Kidney (tissue), 14 donors: ENCODE measurements around the gene CHN2. TPM values are rescaled to one million over a fixed set of nuclear protein-coding genes. Genes with fewer than 3 reads are reported as not detected.

Experiments
- DNase-seq, 5 donors: peaks; one replicate each; pipeline ENCODE4 v3.0.0-alpha.2; 2013 to 2020
- FAIRE-seq: peaks from 2 replicates; lab custom pipeline; 2012; peaks lifted over from hg19 to GRCh38; lab: Jason Lieb, UNC
- H3K27ac ChIP-seq, 2 donors: one replicate each; pipeline ENCODE4 v1.7.0; 2013; ENCODE audit warnings: low read depth in 2 of 2, low read length in 2 of 2, inconsistent platforms in 1 of 2
- H3K27me3 ChIP-seq: one replicate; pipeline ENCODE4 v1.7.1; 2013; ENCODE audit warnings: low read length, inconsistent platforms; ENCODE audit not compliant: control insufficient read depth, insufficient read depth
- H3K36me3 ChIP-seq, 3 donors: one replicate each; pipeline versions ENCODE4 v1.7.0 to v1.7.1; 2013; ENCODE audit warnings: low read length in 3 of 3, control low read depth in 1 of 3, inconsistent platforms in 1 of 3; ENCODE audit not compliant: insufficient read depth in 3 of 3, control insufficient read depth in 2 of 3
- H3K4me1 ChIP-seq, 3 donors: one replicate each; pipeline versions ENCODE4 v1.7.0 to v1.7.1; 2013; ENCODE audit warnings: low read length in 3 of 3, inconsistent platforms in 1 of 3, low read depth in 1 of 3; ENCODE audit not compliant: control insufficient read depth in 2 of 3, insufficient read depth in 2 of 3
- H3K4me3 ChIP-seq, 3 donors: one replicate each; pipeline versions ENCODE4 v1.7.0 to v1.8.1; 2013; ENCODE audit warnings: low read length in 3 of 3, control low read depth in 1 of 3, inconsistent platforms in 1 of 3
- H3K9ac ChIP-seq, 3 donors: one replicate each; pipeline versions ENCODE4 v1.7.0 to v1.7.1; 2013; ENCODE audit warnings: low read length in 3 of 3, control low read depth in 1 of 3, inconsistent platforms in 1 of 3
- H3K9me3 ChIP-seq, 3 donors: one replicate each; pipeline versions ENCODE4 v1.7.0 to v1.7.1; 2013; ENCODE audit warnings: low read length in 3 of 3, control low read depth in 1 of 3, inconsistent platforms in 1 of 3; ENCODE audit not compliant: control insufficient read depth in 2 of 3, insufficient read depth in 1 of 3
- CTCF ChIP-seq: IDR thresholded peaks from 3 replicates; pipeline ENCODE4 v1.5.1; 2012; ENCODE audit warnings: mild to moderate bottlenecking, moderate library complexity, borderline replicate concordance; ENCODE audit not compliant: insufficient read depth; ENCODE audit errors: extremely low read depth
- intact Hi-C: fragments of 100-400 bp; cut with DNase I; formaldehyde crosslinking; loops from one replicate; pipeline ENCODE4 v1.11.1; 2022
- polyA plus RNA-seq: library from polyadenylated mRNA; stranded (reverse); fragments of 350-450 nt; fragmentation: Illumina TruSeq; extraction: RNeasy Lipid Tissue Mini Kit (QIAGEN cat#74804); gene quantifications from one replicate; pipeline ENCODE4 v1.2.3, GENCODE V29; 2014; ENCODE audit warnings: low read depth, low replicate concordance; ENCODE audit not compliant: insufficient read depth
- total RNA-seq: library from RNA; stranded (reverse); fragmentation: NEBNext Ultra II Directional; extraction: Animal tissue kit (Norgen Biotek cat#: 25700); gene quantifications from one replicate; pipeline ENCODE4 v1.2.1, GENCODE V29; 2021
- donor health status: control.
- donor health status: control.
- donor health status: control.
- donor health status: control.
- donor health status: control.
- donor health status: DM: yes; HTN: yes; CAD: no.
- donor health status: Normal renal cell carcinoma (clear cell type).

CHN2 gene
- total and polyA plus RNA-seq, 2 donors from 2014 or later = 7.4 to 22.5 TPM

DNA sequence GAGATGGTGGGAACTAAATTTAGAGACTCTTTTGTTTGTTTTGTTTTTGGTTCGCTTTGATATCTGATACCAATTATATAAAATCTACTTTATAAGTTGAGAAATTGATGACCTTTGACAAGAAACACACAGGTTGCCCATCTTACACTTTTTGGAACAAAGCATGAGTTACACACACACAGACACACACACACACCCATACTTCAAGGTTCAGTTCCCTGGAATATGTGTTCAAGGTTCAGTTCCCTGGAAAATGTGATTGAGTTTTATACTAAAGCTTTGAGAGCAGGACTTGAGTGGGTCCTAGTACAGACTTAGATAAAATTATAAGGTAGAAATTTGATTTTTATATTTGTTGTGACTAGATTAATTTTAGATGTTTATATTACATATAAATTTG is 234.8 kb downstream of the CHN2 start:
- Histone ChIP-seq H3K4me1 (no peaks in the 10 kb centered on the region), H3K9ac (no peak overlapping the region), H3K27ac (no peak overlapping the region), H3K36me3 (no peaks in the 10 kb centered on the region), H3K4me3 (no peak overlapping the region), H3K9me3 (no peaks in the 10 kb centered on the region), H3K27me3 (no peaks in the 10 kb centered on the region)
- TF ChIP-seq CTCF = no peak
- FAIRE-seq (peak; percentile 54), DNase-seq (no peak)
- intact Hi-C loops = no loop called here

- DNase-seq (no peak), FAIRE-seq (no peak)
- no peak for TF ChIP-seq CTCF
- Histone ChIP-seq H3K9me3 (no peaks in the 10 kb centered on the region), H3K4me3 (no peak overlapping the region), H3K9ac (no peak overlapping the region), H3K36me3 (no peaks in the 10 kb centered on the region), H3K27me3 (no peaks in the 10 kb centered on the region), H3K4me1 (no peaks in the 10 kb centered on the region), H3K27ac (no peak overlapping the region)
- intact Hi-C loops = no loop called here
Measured at GRCh38 chr7:29430279-29430949, 235.8 kb downstream of the CHN2 start.

- Histone ChIP-seq H3K36me3 (no peaks in the 10 kb centered on the region), H3K4me1 (no peaks in the 10 kb centered on the region), H3K9me3 (no peaks in the 10 kb centered on the region), H3K27ac (no peak overlapping the region), H3K9ac (no peak overlapping the region), H3K4me3 (no peak overlapping the region), H3K27me3 (no peaks in the 10 kb centered on the region)
- no peak for TF ChIP-seq CTCF
- intact Hi-C loops = no loop called here
- DNase-seq = no peak
- no peak for FAIRE-seq
Measured at GRCh38 chr7:29431686-29432085, 237.1 kb downstream of the CHN2 start.

- H3K36me3 ChIP-seq = no peaks in the 10 kb centered on the region
- H3K9ac ChIP-seq = no peak overlapping the region
- no peak for DNase-seq
- no peak for FAIRE-seq
- H3K4me3 ChIP-seq = no peak overlapping the region
- no peaks in the 10 kb centered on the region for H3K9me3 ChIP-seq
- H3K27me3 ChIP-seq = no peaks in the 10 kb centered on the region
- intact Hi-C loops = no loop called here
- H3K4me1 ChIP-seq = no peaks in the 10 kb centered on the region
- H3K27ac ChIP-seq = no peak overlapping the region
- TF ChIP-seq CTCF = no peak
Measured at GRCh38 chr7:29432721-29433120, 238.1 kb downstream of the CHN2 start.
